OCI-LY7 (cell line): ENCODE results near the gene ACOD1. TPM values are rescaled to one million over a fixed set of nuclear protein-coding genes. Genes with fewer than 3 reads are reported as not detected.

Experiments used
- BruUV-seq: library from RNA; stranded (reverse); fragments of 400-500 nt; replicated peaks from 2 replicates; lab custom pipeline; 2021; lab: Mats Ljungman, UMichigan
- CTCF ChIA-PET: fragments of 300-600 bp; sonication (Branson Sonifier 250); formaldehyde crosslinking; loops from one replicate; lab custom pipeline; 2022; ENCODE audit warnings: antibody characterized with exemption; ENCODE audit not compliant: unreplicated experiment; lab: Charles Lee
- POLR2A ChIA-PET: fragments of 300-600 bp; sonication (Branson Sonifier 250); formaldehyde crosslinking; loops from one replicate; lab custom pipeline; 2022; ENCODE audit warnings: antibody characterized with exemption; lab: Charles Lee
- DNase-seq: peaks from one replicate; pipeline ENCODE4 v3.0.0-alpha.2; 2015; ENCODE audit warnings: low spot score
- H2AFZ ChIP-seq: fragments of 200-600 bp; sonication (generic), shearing (Covaris generic); 2 replicates; pipeline ENCODE4 v1.6.1; 2014; ENCODE audit warnings: mild to moderate bottlenecking, antibody characterized with exemption, low read length, moderate library complexity
- H3K27ac ChIP-seq: fragments of 200-600 bp; sonication (generic); 2 replicates; pipeline ENCODE4 v1.5.1; 2014; ENCODE audit warnings: mixed run types, low read depth, mild to moderate bottlenecking, moderate library complexity, low read length, inconsistent platforms; ENCODE audit not compliant: poor library complexity, severe bottlenecking
- H3K36me3 ChIP-seq: fragments of 200-600 bp; sonication (generic); 2 replicates; pipeline ENCODE4 v1.6.1; 2014; ENCODE audit warnings: mild to moderate bottlenecking, antibody characterized with exemption, low read length, moderate library complexity, mixed read lengths; ENCODE audit not compliant: insufficient read depth
- H3K4me1 ChIP-seq: fragments of 200-600 bp; sonication (generic); 2 replicates; pipeline ENCODE4 v1.5.1; 2014; ENCODE audit warnings: mild to moderate bottlenecking, low read length; ENCODE audit not compliant: insufficient read depth, poor library complexity, severe bottlenecking
- H3K4me2 ChIP-seq: fragments of 200-600 bp; sonication (generic); 2 replicates; pipeline ENCODE4 v1.6.1; 2014; ENCODE audit warnings: mild to moderate bottlenecking, low read length
- H3K4me3 ChIP-seq: fragments of 200-600 bp; sonication (generic); 2 replicates; pipeline ENCODE4 v1.5.1; 2014; ENCODE audit warnings: mild to moderate bottlenecking, low read depth, low read length; ENCODE audit not compliant: poor library complexity, severe bottlenecking
- H3K79me2 ChIP-seq: fragments of 200-600 bp; sonication (generic); 2 replicates; pipeline ENCODE4 v1.6.1; 2016; ENCODE audit warnings: low read depth, mild to moderate bottlenecking, low read length, moderate library complexity, mixed read lengths; ENCODE audit not compliant: insufficient read depth
- H3K9me2 ChIP-seq: fragments of 200-600 bp; sonication (generic); 2 replicates; pipeline ENCODE4 v1.6.1; 2016; ENCODE audit warnings: mild to moderate bottlenecking, low read length, mixed read lengths; ENCODE audit not compliant: insufficient read depth
- H3K9me3 ChIP-seq: fragments of 200-600 bp; sonication (generic); 2 replicates; pipeline ENCODE4 v1.6.1; 2014; ENCODE audit warnings: mild to moderate bottlenecking, mixed run types, low read length, mixed read lengths
- H4K20me1 ChIP-seq: fragments of 200-600 bp; sonication (generic); 2 replicates; pipeline ENCODE4 v1.6.1; 2014; ENCODE audit warnings: mild to moderate bottlenecking, antibody characterized with exemption, low read length, moderate library complexity, mixed read lengths; ENCODE audit not compliant: insufficient read depth
- EZH2phosphoT487 ChIP-seq: fragments of 200-600 bp; sonication (generic); IDR thresholded peaks from 2 replicates; pipeline ENCODE4 v1.6.1; 2018; ENCODE audit warnings: low read depth, borderline replicate concordance, mild to moderate bottlenecking, mixed run types, antibody characterized with exemption, low read length, moderate library complexity, mixed read lengths
- intact Hi-C: fragments of 100-400 bp; cut with micrococcal nuclease; formaldehyde crosslinking; loops from one replicate; pipeline ENCODE4 v1.10.0; 2022; ENCODE audit not compliant: unreplicated experiment
- total RNA-seq, 2 experiments: library from RNA; depleted of rRNA in 1 of 2; stranded (reverse); fragments of >200 nt in 1 of 2; shearing (Covaris generic) in 1 of 2; gene quantifications; 2 replicates each; pipeline ENCODE4 v1.2.3, GENCODE V29; 2014 to 2022
- TF ChIP-seq, protein P1 (sequence below): fragments of 200-600 bp; sonication (generic); conservative IDR thresholded peaks from 2 replicates; pipeline ENCODE4 v1.5.1; 2014; ENCODE audit warnings: mild to moderate bottlenecking, antibody characterized with exemption, low read length, moderate library complexity, mixed read lengths

Gene ACOD1
- total RNA-seq, 2 experiments from 2014 or later = not detected

DNA sequence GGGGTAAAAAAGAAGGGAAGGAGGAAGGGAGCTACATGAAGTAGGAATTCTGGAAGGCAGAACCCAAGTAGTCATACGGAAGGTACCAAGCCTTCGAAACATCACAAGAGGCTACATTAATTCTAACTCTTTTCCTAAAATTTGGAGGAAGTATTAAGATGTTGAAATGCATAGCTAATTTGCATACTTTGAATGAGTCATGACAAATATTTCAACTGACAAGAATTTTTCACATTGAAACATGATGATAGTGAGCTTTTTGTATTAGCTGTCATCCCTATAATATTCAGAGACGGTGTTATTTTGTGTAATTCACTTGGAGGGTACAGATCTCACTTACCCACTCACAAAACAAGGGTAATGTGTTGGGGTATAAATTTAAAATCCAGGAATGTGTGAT lies 9.1 kb upstream of the ACOD1 start:
- CTCF ChIA-PET = no interaction called here
- Histone ChIP-seq H3K4me1 (no peaks in the 10 kb centered on the region), H2AFZ (no peak overlapping the region), H3K36me3 (no peaks in the 10 kb centered on the region), H3K4me3 (no peak overlapping the region), H3K4me2 (no peak overlapping the region), H4K20me1 (no peaks in the 10 kb centered on the region), H3K9me3 (no peaks in the 10 kb centered on the region), H3K9me2 (no peaks in the 10 kb centered on the region), H3K27ac (no peak overlapping the region), H3K79me2 (no peaks in the 10 kb centered on the region)
- BruUV-seq = no TSS peak
- no peak for TF ChIP-seq EZH2phosphoT487
- TF ChIP-seq, protein P1, sequence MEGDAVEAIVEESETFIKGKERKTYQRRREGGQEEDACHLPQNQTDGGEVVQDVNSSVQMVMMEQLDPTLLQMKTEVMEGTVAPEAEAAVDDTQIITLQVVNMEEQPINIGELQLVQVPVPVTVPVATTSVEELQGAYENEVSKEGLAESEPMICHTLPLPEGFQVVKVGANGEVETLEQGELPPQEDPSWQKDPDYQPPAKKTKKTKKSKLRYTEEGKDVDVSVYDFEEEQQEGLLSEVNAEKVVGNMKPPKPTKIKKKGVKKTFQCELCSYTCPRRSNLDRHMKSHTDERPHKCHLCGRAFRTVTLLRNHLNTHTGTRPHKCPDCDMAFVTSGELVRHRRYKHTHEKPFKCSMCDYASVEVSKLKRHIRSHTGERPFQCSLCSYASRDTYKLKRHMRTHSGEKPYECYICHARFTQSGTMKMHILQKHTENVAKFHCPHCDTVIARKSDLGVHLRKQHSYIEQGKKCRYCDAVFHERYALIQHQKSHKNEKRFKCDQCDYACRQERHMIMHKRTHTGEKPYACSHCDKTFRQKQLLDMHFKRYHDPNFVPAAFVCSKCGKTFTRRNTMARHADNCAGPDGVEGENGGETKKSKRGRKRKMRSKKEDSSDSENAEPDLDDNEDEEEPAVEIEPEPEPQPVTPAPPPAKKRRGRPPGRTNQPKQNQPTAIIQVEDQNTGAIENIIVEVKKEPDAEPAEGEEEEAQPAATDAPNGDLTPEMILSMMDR = no peak
- DNase-seq = no peak
- intact Hi-C loops = no loop called here
- POLR2A ChIA-PET = interaction anchor here (0.6 to 0.8 kb wide), 5 partner anchors 10 to 762 kb away, joined by 3 to 6 read pairs (median 5); no protein-coding TSS in a partner anchor

DNA sequence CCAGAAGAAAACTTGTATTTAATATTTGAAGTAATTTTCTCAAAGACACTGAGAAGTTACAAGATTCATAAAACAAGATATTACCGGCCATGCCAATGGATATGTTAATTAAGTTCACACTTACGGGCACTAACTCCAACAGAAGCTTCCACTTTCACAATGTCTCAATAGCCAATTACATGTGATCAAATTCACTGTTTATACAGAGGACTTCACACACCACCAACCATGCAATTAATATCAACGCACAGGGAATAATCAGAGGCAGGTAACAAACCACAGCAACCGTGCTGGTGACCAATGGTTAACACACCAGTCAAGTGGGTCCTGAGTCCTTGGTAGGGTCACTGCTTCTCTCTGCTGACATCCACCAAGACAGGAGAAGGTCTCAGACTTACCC lies 5.9 kb upstream of the ACOD1 start:
- no peaks in the 10 kb centered on the region for H3K9me2 ChIP-seq
- H3K4me1 ChIP-seq = no peaks in the 10 kb centered on the region
- no peak overlapping the region for H2AFZ ChIP-seq
- BruUV-seq = no TSS peak
- intact Hi-C loops = no loop called here
- no peaks in the 10 kb centered on the region for H3K9me3 ChIP-seq
- TF ChIP-seq EZH2phosphoT487 = no peak
- TF ChIP-seq, protein P1 = no peak
- no peak overlapping the region for H3K4me3 ChIP-seq
- DNase-seq = no peak
- ChIA-PET POLR2A (interaction anchor here (0.7 kb wide), 1 partner anchor 524 kb away, joined by 3 read pairs; no protein-coding TSS in a partner anchor), CTCF (no interaction called here)
- no peak overlapping the region for H3K4me2 ChIP-seq
- H4K20me1 ChIP-seq = no peaks in the 10 kb centered on the region
- no peaks in the 10 kb centered on the region for H3K79me2 ChIP-seq
- no peaks in the 10 kb centered on the region for H3K36me3 ChIP-seq
- H3K27ac ChIP-seq = no peak overlapping the region

- TF ChIP-seq, protein P1 = no peak
- no peak for TF ChIP-seq EZH2phosphoT487
- no peaks in the 10 kb centered on the region for H3K9me2 ChIP-seq
- DNase-seq = no peak
- ChIA-PET CTCF (no interaction called here), POLR2A (no interaction called here)
- H3K36me3 ChIP-seq = no peaks in the 10 kb centered on the region
- H3K79me2 ChIP-seq = no peaks in the 10 kb centered on the region
- H3K4me3 ChIP-seq = no peak overlapping the region
- H3K4me2 ChIP-seq = no peak overlapping the region
- no peaks in the 10 kb centered on the region for H3K9me3 ChIP-seq
- no peaks in the 10 kb centered on the region for H3K4me1 ChIP-seq
- H2AFZ ChIP-seq = no peak overlapping the region
- no peak overlapping the region for H3K27ac ChIP-seq
- no peaks in the 10 kb centered on the region for H4K20me1 ChIP-seq
- no TSS peak for BruUV-seq
- intact Hi-C loops = no loop called here
Measured at GRCh38 chr13:76943646-76944045, 4.7 kb upstream of the ACOD1 start.
